Raji (cell line): Measurements from ENCODE around the gene RASSF9.

Source experiments
- POLR2A ChIP-seq: IDR thresholded peaks from 2 replicates; pipeline ENCODE4 v1.6.1; 2011; ENCODE audit warnings: low read depth, low read length, control low read depth; ENCODE audit not compliant: insufficient read depth

The RASSF9 gene

GRCh38 chr12:85798122-85798521 is 38.1 kb downstream of the RASSF9 start:
- TF ChIP-seq POLR2A: no peak

- no peak for TF ChIP-seq POLR2A
These were observed 40.2 kb downstream of the RASSF9 start for GRCh38 chr12:85796001-85796400.

- TF ChIP-seq POLR2A: no peak
These were observed 41.7 kb downstream of the RASSF9 start for GRCh38 chr12:85794531-85794930.

GRCh38 chr12:85784096-85784720 is 52.0 kb downstream of the RASSF9 start:
- TF ChIP-seq POLR2A: no peak

GRCh38 chr12:85782711-85783110 is 53.5 kb downstream of the RASSF9 start:
- no peak for TF ChIP-seq POLR2A

GRCh38 chr12:85781766-85782165 is 54.4 kb downstream of the RASSF9 start:
- TF ChIP-seq POLR2A: no peak

GRCh38 chr12:85779768-85780167 is 56.4 kb downstream of the RASSF9 start:
- no peak for TF ChIP-seq POLR2A

GRCh38 chr12:85775091-85775490 is 61.1 kb downstream of the RASSF9 start:
- no peak for TF ChIP-seq POLR2A

GRCh38 chr12:85765453-85765869 is 70.7 kb downstream of the RASSF9 start:
- TF ChIP-seq POLR2A: no peak

- no peak for TF ChIP-seq POLR2A
These were observed 76.6 kb downstream of the RASSF9 start for GRCh38 chr12:85759623-85760022.

GRCh38 chr12:85759091-85759490 is 77.1 kb downstream of the RASSF9 start:
- no peak for TF ChIP-seq POLR2A

- no peak for TF ChIP-seq POLR2A
These were observed 80.4 kb downstream of the RASSF9 start for GRCh38 chr12:85755760-85756159.
